Measurements from ENCODE around the gene ZMIZ1. TPM values are rescaled to one million over a fixed set of nuclear protein-coding genes. Genes with fewer than 3 reads are reported as not detected.

ZMIZ1 gene
- total and polyA plus RNA-seq, 2 experiments from 2014 or later, result 9.2 to 30.9 TPM

DNA sequence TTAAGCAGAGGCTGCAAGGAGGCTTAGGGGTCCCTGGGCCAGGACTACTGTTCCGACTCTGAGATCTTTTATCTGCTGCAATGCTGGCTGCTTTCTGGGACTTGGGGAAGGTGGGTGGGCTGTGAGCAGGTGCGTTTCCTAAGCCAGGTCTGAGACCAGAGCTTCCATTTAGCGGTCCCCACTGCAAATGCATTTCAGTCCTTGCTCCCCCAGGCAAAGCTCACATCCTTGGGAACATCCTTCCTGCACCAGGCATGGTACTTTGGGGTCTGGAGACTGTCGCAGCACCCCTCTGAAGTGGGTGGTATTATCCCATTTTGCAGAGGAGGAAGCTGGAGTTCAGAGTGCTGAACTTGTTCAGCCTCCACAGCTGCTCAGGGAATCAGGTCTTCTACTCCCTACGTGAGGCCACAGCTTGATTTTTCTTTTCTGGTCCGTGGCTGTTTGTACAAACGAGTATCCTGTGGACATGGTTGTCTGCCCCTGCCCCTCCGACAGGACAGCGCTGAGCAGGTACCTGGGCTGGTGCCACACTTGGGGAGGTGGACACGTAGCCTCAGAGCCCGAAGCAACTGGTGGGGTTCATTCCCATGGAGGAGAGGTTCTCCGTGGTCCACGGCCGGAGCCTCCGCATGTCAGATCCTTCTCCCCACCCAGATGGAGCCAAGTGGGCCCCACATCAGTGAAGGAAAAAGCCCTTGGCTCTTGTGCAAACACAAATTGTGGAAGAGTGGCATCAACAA is 20.0 kb downstream of the ZMIZ1 start (continued):
- TF ChIP-seq, protein P1, sequence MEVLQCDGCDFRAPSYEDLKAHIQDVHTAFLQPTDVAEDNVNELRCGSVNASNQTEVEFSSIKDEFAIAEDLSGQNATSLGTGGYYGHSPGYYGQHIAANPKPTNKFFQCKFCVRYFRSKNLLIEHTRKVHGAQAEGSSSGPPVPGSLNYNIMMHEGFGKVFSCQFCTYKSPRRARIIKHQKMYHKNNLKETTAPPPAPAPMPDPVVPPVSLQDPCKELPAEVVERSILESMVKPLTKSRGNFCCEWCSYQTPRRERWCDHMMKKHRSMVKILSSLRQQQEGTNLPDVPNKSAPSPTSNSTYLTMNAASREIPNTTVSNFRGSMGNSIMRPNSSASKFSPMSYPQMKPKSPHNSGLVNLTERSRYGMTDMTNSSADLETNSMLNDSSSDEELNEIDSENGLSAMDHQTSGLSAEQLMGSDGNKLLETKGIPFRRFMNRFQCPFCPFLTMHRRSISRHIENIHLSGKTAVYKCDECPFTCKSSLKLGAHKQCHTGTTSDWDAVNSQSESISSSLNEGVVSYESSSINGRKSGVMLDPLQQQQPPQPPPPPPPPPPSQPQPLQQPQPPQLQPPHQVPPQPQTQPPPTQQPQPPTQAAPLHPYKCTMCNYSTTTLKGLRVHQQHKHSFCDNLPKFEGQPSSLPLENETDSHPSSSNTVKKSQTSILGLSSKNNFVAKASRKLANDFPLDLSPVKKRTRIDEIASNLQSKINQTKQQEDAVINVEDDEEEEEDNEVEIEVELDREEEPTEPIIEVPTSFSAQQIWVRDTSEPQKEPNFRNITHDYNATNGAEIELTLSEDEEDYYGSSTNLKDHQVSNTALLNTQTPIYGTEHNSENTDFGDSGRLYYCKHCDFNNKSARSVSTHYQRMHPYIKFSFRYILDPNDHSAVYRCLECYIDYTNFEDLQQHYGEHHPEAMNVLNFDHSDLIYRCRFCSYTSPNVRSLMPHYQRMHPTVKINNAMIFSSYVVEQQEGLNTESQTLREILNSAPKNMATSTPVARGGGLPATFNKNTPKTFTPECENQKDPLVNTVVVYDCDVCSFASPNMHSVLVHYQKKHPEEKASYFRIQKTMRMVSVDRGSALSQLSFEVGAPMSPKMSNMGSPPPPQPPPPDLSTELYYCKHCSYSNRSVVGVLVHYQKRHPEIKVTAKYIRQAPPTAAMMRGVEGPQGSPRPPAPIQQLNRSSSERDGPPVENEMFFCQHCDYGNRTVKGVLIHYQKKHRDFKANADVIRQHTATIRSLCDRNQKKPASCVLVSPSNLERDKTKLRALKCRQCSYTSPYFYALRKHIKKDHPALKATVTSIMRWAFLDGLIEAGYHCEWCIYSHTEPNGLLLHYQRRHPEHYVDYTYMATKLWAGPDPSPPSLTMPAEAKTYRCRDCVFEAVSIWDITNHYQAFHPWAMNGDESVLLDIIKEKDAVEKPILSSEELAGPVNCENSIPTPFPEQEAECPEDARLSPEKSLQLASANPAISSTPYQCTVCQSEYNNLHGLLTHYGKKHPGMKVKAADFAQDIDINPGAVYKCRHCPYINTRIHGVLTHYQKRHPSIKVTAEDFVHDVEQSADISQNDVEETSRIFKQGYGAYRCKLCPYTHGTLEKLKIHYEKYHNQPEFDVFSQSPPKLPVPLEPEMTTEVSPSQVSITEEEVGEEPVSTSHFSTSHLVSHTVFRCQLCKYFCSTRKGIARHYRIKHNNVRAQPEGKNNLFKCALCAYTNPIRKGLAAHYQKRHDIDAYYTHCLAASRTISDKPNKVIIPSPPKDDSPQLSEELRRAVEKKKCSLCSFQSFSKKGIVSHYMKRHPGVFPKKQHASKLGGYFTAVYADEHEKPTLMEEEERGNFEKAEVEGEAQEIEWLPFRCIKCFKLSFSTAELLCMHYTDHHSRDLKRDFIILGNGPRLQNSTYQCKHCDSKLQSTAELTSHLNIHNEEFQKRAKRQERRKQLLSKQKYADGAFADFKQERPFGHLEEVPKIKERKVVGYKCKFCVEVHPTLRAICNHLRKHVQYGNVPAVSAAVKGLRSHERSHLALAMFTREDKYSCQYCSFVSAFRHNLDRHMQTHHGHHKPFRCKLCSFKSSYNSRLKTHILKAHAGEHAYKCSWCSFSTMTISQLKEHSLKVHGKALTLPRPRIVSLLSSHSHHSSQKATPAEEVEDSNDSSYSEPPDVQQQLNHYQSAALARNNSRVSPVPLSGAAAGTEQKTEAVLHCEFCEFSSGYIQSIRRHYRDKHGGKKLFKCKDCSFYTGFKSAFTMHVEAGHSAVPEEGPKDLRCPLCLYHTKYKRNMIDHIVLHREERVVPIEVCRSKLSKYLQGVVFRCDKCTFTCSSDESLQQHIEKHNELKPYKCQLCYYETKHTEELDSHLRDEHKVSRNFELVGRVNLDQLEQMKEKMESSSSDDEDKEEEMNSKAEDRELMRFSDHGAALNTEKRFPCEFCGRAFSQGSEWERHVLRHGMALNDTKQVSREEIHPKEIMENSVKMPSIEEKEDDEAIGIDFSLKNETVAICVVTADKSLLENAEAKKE (CRISPR knock-in tag; IDR thresholded peaks at IDR 0.05), result no peak
- TF ChIP-seq NANOG (IDR thresholded peaks at IDR 0.05; ENCODE audit: borderline replicate concordance), result no peak
- no peak for TF ChIP-seq ZNF331 (CRISPR knock-in tag; IDR thresholded peaks at IDR 0.05; ENCODE audit: low read depth)
- TF ChIP-seq EZH2phosphoT487 (IDR thresholded peaks at IDR 0.05; ENCODE audit: unreplicated experiment), result no peak
- no peak for TF ChIP-seq POLR2AphosphoS5 (IDR thresholded peaks at IDR 0.05; ENCODE audit: low read depth)

DNA sequence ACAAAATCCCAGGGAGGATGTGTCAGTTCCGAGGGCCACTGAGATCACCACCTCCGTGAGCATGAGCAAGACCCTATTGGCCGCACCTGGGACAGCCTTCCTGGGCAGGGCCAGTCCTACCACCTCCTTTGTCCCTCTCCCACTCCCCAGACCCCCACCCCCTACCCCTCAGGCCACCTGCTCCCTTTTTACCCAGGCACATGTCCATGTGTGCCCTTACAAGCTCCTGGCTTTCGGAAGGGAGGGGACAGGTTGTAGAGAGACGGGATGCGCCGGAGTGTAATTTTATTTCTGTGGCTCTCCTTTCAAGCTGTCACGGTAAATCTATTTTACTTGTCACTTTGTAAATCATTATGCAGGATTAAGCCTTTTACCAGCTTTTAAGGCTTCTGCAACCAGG is 20.9 kb downstream of the ZMIZ1 start:
- Histone ChIP-seq H4K20me1 (replicated peaks; ENCODE audit: insufficient read depth) (peaks cover 19% of the 10 kb centered on the region), H3K9me2 (ENCODE audit: insufficient read depth) (no peaks in the 10 kb centered on the region), H3K27me3 (ENCODE audit: insufficient read depth) (no peaks in the 10 kb centered on the region), H3K27ac (ENCODE audit: low read depth) (no peak overlapping the region), H3K36me3 (ENCODE audit: insufficient read depth) (no peaks in the 10 kb centered on the region), H3F3A (replicated peaks; ENCODE audit: low read depth) (no peaks in the 10 kb centered on the region), H3K79me2 (replicated peaks; ENCODE audit: insufficient read depth) (peaks cover 92% of the 10 kb centered on the region), H3K4me3 (no peak overlapping the region), H2AFZ (no peak overlapping the region), H3K4me1 (ENCODE audit: insufficient read depth) (peaks cover 8% of the 10 kb centered on the region; the same call in 1 of the 2 replicates), H3K4me2 (no peak overlapping the region)
- Mint-ChIP-seq H3K27ac (no peak overlapping the region), H3K4me1 (peaks cover 59% of the 10 kb centered on the region), H3K9me3 (no peaks in the 10 kb centered on the region), H3K27me3 (ENCODE audit: insufficient read depth, low read depth, poor library complexity) (peaks cover 14% of the 10 kb centered on the region), H3K36me3 (ENCODE audit: low read depth) (no peaks in the 10 kb centered on the region; the same call in 2 of the 3 replicates), H3K4me3 (no peak overlapping the region)
- ATAC-seq (peak; percentile 18), DNase-seq (ENCODE audit: low spot score) (no peak)
- TF ChIP-seq, protein P2, sequence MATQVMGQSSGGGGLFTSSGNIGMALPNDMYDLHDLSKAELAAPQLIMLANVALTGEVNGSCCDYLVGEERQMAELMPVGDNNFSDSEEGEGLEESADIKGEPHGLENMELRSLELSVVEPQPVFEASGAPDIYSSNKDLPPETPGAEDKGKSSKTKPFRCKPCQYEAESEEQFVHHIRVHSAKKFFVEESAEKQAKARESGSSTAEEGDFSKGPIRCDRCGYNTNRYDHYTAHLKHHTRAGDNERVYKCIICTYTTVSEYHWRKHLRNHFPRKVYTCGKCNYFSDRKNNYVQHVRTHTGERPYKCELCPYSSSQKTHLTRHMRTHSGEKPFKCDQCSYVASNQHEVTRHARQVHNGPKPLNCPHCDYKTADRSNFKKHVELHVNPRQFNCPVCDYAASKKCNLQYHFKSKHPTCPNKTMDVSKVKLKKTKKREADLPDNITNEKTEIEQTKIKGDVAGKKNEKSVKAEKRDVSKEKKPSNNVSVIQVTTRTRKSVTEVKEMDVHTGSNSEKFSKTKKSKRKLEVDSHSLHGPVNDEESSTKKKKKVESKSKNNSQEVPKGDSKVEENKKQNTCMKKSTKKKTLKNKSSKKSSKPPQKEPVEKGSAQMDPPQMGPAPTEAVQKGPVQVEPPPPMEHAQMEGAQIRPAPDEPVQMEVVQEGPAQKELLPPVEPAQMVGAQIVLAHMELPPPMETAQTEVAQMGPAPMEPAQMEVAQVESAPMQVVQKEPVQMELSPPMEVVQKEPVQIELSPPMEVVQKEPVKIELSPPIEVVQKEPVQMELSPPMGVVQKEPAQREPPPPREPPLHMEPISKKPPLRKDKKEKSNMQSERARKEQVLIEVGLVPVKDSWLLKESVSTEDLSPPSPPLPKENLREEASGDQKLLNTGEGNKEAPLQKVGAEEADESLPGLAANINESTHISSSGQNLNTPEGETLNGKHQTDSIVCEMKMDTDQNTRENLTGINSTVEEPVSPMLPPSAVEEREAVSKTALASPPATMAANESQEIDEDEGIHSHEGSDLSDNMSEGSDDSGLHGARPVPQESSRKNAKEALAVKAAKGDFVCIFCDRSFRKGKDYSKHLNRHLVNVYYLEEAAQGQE (IDR thresholded peaks at IDR 0.05; ENCODE audit: unreplicated experiment), result no peak
- TF ChIP-seq, protein P3, sequence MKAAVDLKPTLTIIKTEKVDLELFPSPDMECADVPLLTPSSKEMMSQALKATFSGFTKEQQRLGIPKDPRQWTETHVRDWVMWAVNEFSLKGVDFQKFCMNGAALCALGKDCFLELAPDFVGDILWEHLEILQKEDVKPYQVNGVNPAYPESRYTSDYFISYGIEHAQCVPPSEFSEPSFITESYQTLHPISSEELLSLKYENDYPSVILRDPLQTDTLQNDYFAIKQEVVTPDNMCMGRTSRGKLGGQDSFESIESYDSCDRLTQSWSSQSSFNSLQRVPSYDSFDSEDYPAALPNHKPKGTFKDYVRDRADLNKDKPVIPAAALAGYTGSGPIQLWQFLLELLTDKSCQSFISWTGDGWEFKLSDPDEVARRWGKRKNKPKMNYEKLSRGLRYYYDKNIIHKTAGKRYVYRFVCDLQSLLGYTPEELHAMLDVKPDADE (IDR thresholded peaks at IDR 0.05), result no peak

Data from GM23338 (cell line).